ENCODE results near the gene GLRX5. TPM values are rescaled to one million over a fixed set of nuclear protein-coding genes. Genes with fewer than 3 reads are reported as not detected.
A peak's percentile ranks its signal among the peaks of the same experiment; 100 is the strongest.

Gene GLRX5
- total RNA-seq, 4 donors from 2014 or later: 11.6 to 177 (median 38.2) TPM

- Histone ChIP-seq H3K9me3 (no peaks in the 10 kb centered on the region), H3K4me3 (peak overlapping the region in 3 of 4 donors; percentile 90 to 99 (median 96)), H3K27ac (peak overlapping the region; percentile 94 to 98 (median 96)), H3K27me3 (no peaks in the 10 kb centered on the region), H3K36me3 (no peaks in the 10 kb centered on the region), H3K4me1 (peaks cover 21 to 61% (median 39%) of the 10 kb centered on the region in 4 donors)
- WGBS, 2 donors (ENCODE audit: low coverage in 1 of 2): 0 to 3% methylated on average over 4 to 9 of the region's 10 CpGs
- in situ Hi-C loops (cut with MboI; ENCODE audit: low pct_ligation_motif_present in 1 of 4, low pct_unique_long_range_greater_than_20kb in 1 of 4, low sequenced_read_pairs in 3 of 4): loop anchor here in 2 of 4 donors (10.0 to 25.0 kb wide), 2 partner anchors 89 to 396 kb away; no protein-coding TSS in a partner anchor
- no peak for TF ChIP-seq POLR2A (IDR thresholded peaks at IDR 0.05)
- TF ChIP-seq EP300 (IDR thresholded peaks at IDR 0.05; ENCODE audit: low read depth): no peak
- TF ChIP-seq CTCF (IDR thresholded peaks at IDR 0.05): no peak
- TF ChIP-seq POLR2AphosphoS5 (IDR thresholded peaks at IDR 0.05): no peak
- intact Hi-C loops (cut with DNase I; ENCODE audit: low total_unique reads): no loop called here
- DNase-seq: no peak
Measured at GRCh38 chr14:95533391-95533821, 1.4 kb upstream of the GLRX5 start.

GRCh38 chr14:95533822-95534221 is 1.0 kb upstream of the GLRX5 start:
- intact Hi-C loops (cut with DNase I; ENCODE audit: low total_unique reads): no loop called here
- H3K27ac ChIP-seq: peak overlapping the region; percentile 94 to 98 (median 96)
- H3K36me3 ChIP-seq: no peaks in the 10 kb centered on the region
- peaks cover 21 to 61% (median 39%) of the 10 kb centered on the region in 4 donors for H3K4me1 ChIP-seq
- in situ Hi-C loops (cut with MboI; ENCODE audit: low pct_ligation_motif_present in 1 of 4, low pct_unique_long_range_greater_than_20kb in 1 of 4, low sequenced_read_pairs in 3 of 4): loop anchor here in 2 of 4 donors (10.0 to 25.0 kb wide), 2 partner anchors 89 to 397 kb away; no protein-coding TSS in a partner anchor
- no peaks in the 10 kb centered on the region for H3K9me3 ChIP-seq
- H3K27me3 ChIP-seq: no peaks in the 10 kb centered on the region
- peak overlapping the region; percentile 90 to 99 (median 96) for H3K4me3 ChIP-seq
- DNase-seq: no peak
- 0% methylated on average over 18 of the region's 18 CpGs; no CpG with 5 or more reads in 1 of the 2 donors for WGBS, 2 donors (ENCODE audit: low coverage in 1 of 2)
- TF ChIP-seq CTCF (IDR thresholded peaks at IDR 0.05) (no peak), POLR2AphosphoS5 (IDR thresholded peaks at IDR 0.05) (no peak), EP300 (IDR thresholded peaks at IDR 0.05; ENCODE audit: low read depth) (no peak), POLR2A (IDR thresholded peaks at IDR 0.05) (no peak)

- in situ Hi-C loops (cut with MboI; ENCODE audit: low pct_ligation_motif_present in 1 of 4, low pct_unique_long_range_greater_than_20kb in 1 of 4, low sequenced_read_pairs in 3 of 4) (loop anchor here in 2 of 4 donors (10.0 to 25.0 kb wide), 2 partner anchors 91 to 398 kb away; no protein-coding TSS in a partner anchor), intact Hi-C loops (cut with DNase I; ENCODE audit: low total_unique reads) (no loop called here)
- Histone ChIP-seq H3K4me1 (peaks cover 21 to 56% (median 39%) of the 10 kb centered on the region in 4 donors), H3K9me3 (no peaks in the 10 kb centered on the region), H3K27ac (peak overlapping the region; percentile 94 to 98 (median 96)), H3K4me3 (peak overlapping the region; percentile 66 to 99 (median 89)), H3K27me3 (no peaks in the 10 kb centered on the region), H3K36me3 (no peaks in the 10 kb centered on the region)
- WGBS, 2 donors (ENCODE audit: low coverage in 1 of 2): 0% methylated on average over 6 to 35 of the region's 52 CpGs
- no peak for TF ChIP-seq POLR2A (IDR thresholded peaks at IDR 0.05)
- TF ChIP-seq CTCF (IDR thresholded peaks at IDR 0.05): no peak
- no peak for TF ChIP-seq POLR2AphosphoS5 (IDR thresholded peaks at IDR 0.05)
- TF ChIP-seq EP300 (IDR thresholded peaks at IDR 0.05; ENCODE audit: low read depth): no peak
- no peak for DNase-seq
Measured at GRCh38 chr14:95535226-95536021, 574 bp downstream of the GLRX5 start.

- intact Hi-C loops (cut with DNase I; ENCODE audit: low total_unique reads): no loop called here
- Histone ChIP-seq H3K36me3 (no peaks in the 10 kb centered on the region), H3K9me3 (no peaks in the 10 kb centered on the region), H3K4me3 (peak overlapping the region in 3 of 4 donors; percentile 88 to 99 (median 90)), H3K27me3 (no peaks in the 10 kb centered on the region), H3K27ac (peak overlapping the region in 2 of 4 donors; percentile 94), H3K4me1 (peaks cover 21 to 52% (median 39%) of the 10 kb centered on the region in 4 donors)
- TF ChIP-seq EP300 (IDR thresholded peaks at IDR 0.05; ENCODE audit: low read depth) (no peak), POLR2AphosphoS5 (IDR thresholded peaks at IDR 0.05) (no peak), CTCF (IDR thresholded peaks at IDR 0.05) (no peak), POLR2A (IDR thresholded peaks at IDR 0.05) (no peak)
- in situ Hi-C loops (cut with MboI; ENCODE audit: low pct_ligation_motif_present in 1 of 4, low pct_unique_long_range_greater_than_20kb in 1 of 4, low sequenced_read_pairs in 3 of 4): loop anchor here in 2 of 4 donors (10.0 to 25.0 kb wide), 2 partner anchors 91 to 399 kb away; no protein-coding TSS in a partner anchor
- WGBS, 2 donors (ENCODE audit: low coverage in 1 of 2): 26 to 43% methylated on average over 1 to 4 of the region's 4 CpGs
- no peak for DNase-seq
Measured at GRCh38 chr14:95536036-95536593, 1.3 kb downstream of the GLRX5 start.
